HCT116 (cell line): ENCODE data around the gene APOM. TPM values are rescaled to one million over a fixed set of nuclear protein-coding genes. Genes with fewer than 3 reads are reported as not detected.

Experiments
- ATAC-seq: fragments of 200-7000 bp; cut with Tn5 transposase; 2 replicates; pipeline ENCODE4 v1.9.1; 2020; ENCODE audit warnings: mild to moderate bottlenecking, moderate library complexity
- BruUV-seq: library from RNA; stranded (reverse); fragments of 400-500 nt; replicated peaks from 2 replicates; lab custom pipeline; 2021; lab: Mats Ljungman, UMichigan
- CTCF ChIA-PET: fragments of 300-600 bp; sonication (Branson Sonifier 250); formaldehyde crosslinking; loops from one replicate; lab custom pipeline; 2021; ENCODE audit warnings: antibody characterized with exemption; lab: Charles Lee
- POLR2A ChIA-PET: fragments of 300-600, 350-600 bp; sonication (Branson Sonifier 250); formaldehyde crosslinking; loops from one replicate; lab custom pipeline; 2021; ENCODE audit warnings: antibody characterized with exemption; lab: Charles Lee
- RAD21 ChIA-PET, 2 experiments: fragments of 300-600 bp; sonication (Branson Sonifier 250); formaldehyde crosslinking; loops; one replicate each; lab custom pipeline; 2023; ENCODE audit warnings: low total read pairs in 2 of 2; ENCODE audit not compliant: uncharacterized antibody in 2 of 2, unreplicated experiment in 2 of 2, low non-redundant PET in 1 of 2; lab: Charles Lee
- DNase-seq: peaks from one replicate; pipeline ENCODE4 v3.0.0-alpha.2; 2010; ENCODE audit warnings: low read depth, low spot score
- H2AFZ ChIP-seq: fragments of 200-600 bp; shearing (Covaris generic), sonication (generic); 2 replicates; pipeline ENCODE4 v1.6.1; 2017; ENCODE audit warnings: low read depth, mixed run types, mixed read lengths, antibody characterized with exemption, low read length; ENCODE audit not compliant: poor library complexity, severe bottlenecking
- H3K27ac ChIP-seq: 2 replicates; pipeline ENCODE4 v1.5.1; 2012; ENCODE audit warnings: low read depth, low read length
- H3K27me3 ChIP-seq: fragments of 200-600 bp; sonication (generic); 2 replicates; pipeline ENCODE4 v1.6.1; 2016; ENCODE audit warnings: mixed run types, low read length, mixed read lengths; ENCODE audit not compliant: insufficient read depth
- H3K36me3 ChIP-seq, 2 experiments: fragments of 200-500 bp in 1 of 2; fragments of 200-600 bp in 1 of 2; sonication (Bioruptor generic) in 1 of 2; sonication (generic) in 1 of 2; 2 replicates each; pipeline versions ENCODE4 v1.5.1 to v1.6.1; 2014 to 2016; ENCODE audit warnings: low read length in 2 of 2, inconsistent platforms in 1 of 2, mixed read lengths in 1 of 2, mixed run types in 1 of 2; ENCODE audit not compliant: insufficient read depth in 2 of 2, control insufficient read depth in 1 of 2
- H3K4me1 ChIP-seq, 2 experiments: fragments of 200-600 bp in 1 of 2; sonication (generic) in 1 of 2; 2 replicates each; pipeline versions ENCODE4 v1.5.1 to v1.6.1; 2012 to 2017; ENCODE audit warnings: low read length in 2 of 2, inconsistent platforms in 1 of 2, mild to moderate bottlenecking in 1 of 2, mixed read lengths in 1 of 2, mixed run types in 1 of 2, moderate library complexity in 1 of 2; ENCODE audit not compliant: insufficient read depth in 2 of 2, control insufficient read depth in 1 of 2
- H3K4me2 ChIP-seq: fragments of 200-600 bp; sonication (generic); 2 replicates; pipeline ENCODE4 v1.6.1; 2017; ENCODE audit warnings: mixed run types, low read length, mixed read lengths
- H3K4me3 ChIP-seq, 2 experiments: fragments of 200-600 bp in 1 of 2; sonication (generic) in 1 of 2; replicated peaks in 1 of 2; 2 replicates each; pipeline ENCODE4 v1.5.1; 2011 to 2016; ENCODE audit warnings: low read length in 2 of 2, control low read depth in 1 of 2, low read depth in 1 of 2, mild to moderate bottlenecking in 1 of 2, mixed read lengths in 1 of 2, mixed run types in 1 of 2
- H3K79me2 ChIP-seq: fragments of 200-600 bp; sonication (generic); 2 replicates; pipeline ENCODE4 v1.6.1; 2017; ENCODE audit warnings: mild to moderate bottlenecking, mixed run types, low read length, moderate library complexity, mixed read lengths; ENCODE audit not compliant: insufficient read depth
- H3K9ac ChIP-seq: fragments of 200-600 bp; sonication (generic); 2 replicates; pipeline ENCODE4 v1.6.1; 2016; ENCODE audit warnings: low read length, mixed read lengths
- H3K9me2 ChIP-seq: fragments of 200-600 bp; sonication (generic), shearing (Covaris generic); 2 replicates; pipeline ENCODE4 v1.6.1; 2017; ENCODE audit warnings: mixed run types, mild to moderate bottlenecking, moderate library complexity; ENCODE audit not compliant: insufficient read depth
- H3K9me3 ChIP-seq, 2 experiments: fragments of 200-500 bp in 1 of 2; fragments of 200-600 bp in 1 of 2; sonication (Bioruptor generic) in 1 of 2; sonication (generic) in 1 of 2; 2 replicates each; pipeline ENCODE4 v1.6.1; 2014 to 2017; ENCODE audit warnings: low read length in 2 of 2, mixed read lengths in 2 of 2, inconsistent platforms in 1 of 2, low read depth in 1 of 2, mild to moderate bottlenecking in 1 of 2, mixed run types in 1 of 2, moderate library complexity in 1 of 2; ENCODE audit not compliant: control insufficient read depth in 1 of 2, insufficient read depth in 1 of 2
- H4K20me1 ChIP-seq: fragments of 200-600 bp; sonication (generic), shearing (Covaris generic); 2 replicates; pipeline ENCODE4 v1.6.1; 2017; ENCODE audit warnings: mixed run types, mild to moderate bottlenecking, moderate library complexity; ENCODE audit not compliant: insufficient read depth
- CBX3 ChIP-seq: IDR thresholded peaks from 2 replicates; pipeline ENCODE4 v1.6.1; 2012; ENCODE audit warnings: low read depth
- CEBPB ChIP-seq: IDR thresholded peaks from 2 replicates; pipeline ENCODE4 v1.6.1; 2012; ENCODE audit warnings: low read depth
- CTCF ChIP-seq, 3 experiments: fragments of 200-600 bp in 1 of 3; sonication (generic) in 1 of 3; IDR thresholded peaks in 2 of 3; conservative IDR thresholded peaks in 1 of 3; 2 replicates each; pipeline ENCODE4 v1.5.1; 2012 to 2017; ENCODE audit warnings: low read depth in 2 of 3, low read length in 2 of 3, antibody characterized with exemption in 1 of 3, borderline replicate concordance in 1 of 3, control low read depth in 1 of 3, mild to moderate bottlenecking in 1 of 3, mixed read lengths in 1 of 3, mixed run types in 1 of 3, moderate library complexity in 1 of 3; ENCODE audit not compliant: insufficient read depth in 1 of 3
- EGR1 ChIP-seq: IDR thresholded peaks from 2 replicates; pipeline ENCODE4 v1.6.1; 2012; ENCODE audit warnings: low read depth
- ELF1 ChIP-seq: IDR thresholded peaks from 2 replicates; pipeline ENCODE4 v1.6.1; 2012; ENCODE audit warnings: low read depth, borderline replicate concordance
- EZH2 ChIP-seq: fragments of 200-600 bp; sonication (generic); IDR thresholded peaks from 2 replicates; pipeline ENCODE4 v1.6.1; 2017; ENCODE audit warnings: antibody characterized with exemption, mixed run types
- POLR2A ChIP-seq: IDR thresholded peaks from 2 replicates; pipeline ENCODE4 v1.7.0; 2011; ENCODE audit warnings: borderline replicate concordance; ENCODE audit not compliant: insufficient read depth, insufficient read length; ENCODE audit errors: extremely low read depth
- POLR2AphosphoS5 ChIP-seq: IDR thresholded peaks from 2 replicates; pipeline ENCODE4 v1.6.1; 2011; ENCODE audit warnings: mild to moderate bottlenecking, low read depth, low read length, moderate library complexity
- RAD21 ChIP-seq: IDR thresholded peaks from 2 replicates; pipeline ENCODE4 v1.6.1; 2012; ENCODE audit warnings: low read depth, mild to moderate bottlenecking
- SIN3A ChIP-seq: IDR thresholded peaks from 2 replicates; pipeline ENCODE4 v1.6.1; 2012; ENCODE audit warnings: low read depth
- SRF ChIP-seq: IDR thresholded peaks from 2 replicates; pipeline ENCODE4 v1.6.1; 2012; ENCODE audit warnings: low read depth
- TCF7L2 ChIP-seq: IDR thresholded peaks from 2 replicates; pipeline ENCODE4 v1.7.0; 2011; ENCODE audit warnings: borderline replicate concordance, inconsistent platforms; ENCODE audit not compliant: insufficient read depth, insufficient read length; ENCODE audit errors: extremely low read depth
- YY1 ChIP-seq: IDR thresholded peaks from 2 replicates; pipeline ENCODE4 v1.6.1; 2011; ENCODE audit warnings: low read length, low read depth, moderate library complexity, mild to moderate bottlenecking; ENCODE audit not compliant: insufficient replicate concordance; ENCODE audit errors: extremely low read depth
- ZFX ChIP-seq: fragments of 450-650 bp; IDR thresholded peaks from 2 replicates; pipeline ENCODE4 v1.6.1; 2017
- intact Hi-C: fragments of 100-400 bp; cut with micrococcal nuclease; formaldehyde crosslinking; loops from 2 replicates; pipeline ENCODE4 v1.10.0; 2022
- total RNA-seq: library from RNA; stranded (reverse); gene quantifications from one replicate; pipeline ENCODE4 v1.2.1, GENCODE V29; 2021; ENCODE audit not compliant: unreplicated experiment
- TF ChIP-seq, protein P1 (sequence below): IDR thresholded peaks from 2 replicates; pipeline ENCODE4 v1.6.1; 2012

The APOM gene
- total RNA-seq, 1 experiment from 2014 or later: 2.2 TPM

DNA sequence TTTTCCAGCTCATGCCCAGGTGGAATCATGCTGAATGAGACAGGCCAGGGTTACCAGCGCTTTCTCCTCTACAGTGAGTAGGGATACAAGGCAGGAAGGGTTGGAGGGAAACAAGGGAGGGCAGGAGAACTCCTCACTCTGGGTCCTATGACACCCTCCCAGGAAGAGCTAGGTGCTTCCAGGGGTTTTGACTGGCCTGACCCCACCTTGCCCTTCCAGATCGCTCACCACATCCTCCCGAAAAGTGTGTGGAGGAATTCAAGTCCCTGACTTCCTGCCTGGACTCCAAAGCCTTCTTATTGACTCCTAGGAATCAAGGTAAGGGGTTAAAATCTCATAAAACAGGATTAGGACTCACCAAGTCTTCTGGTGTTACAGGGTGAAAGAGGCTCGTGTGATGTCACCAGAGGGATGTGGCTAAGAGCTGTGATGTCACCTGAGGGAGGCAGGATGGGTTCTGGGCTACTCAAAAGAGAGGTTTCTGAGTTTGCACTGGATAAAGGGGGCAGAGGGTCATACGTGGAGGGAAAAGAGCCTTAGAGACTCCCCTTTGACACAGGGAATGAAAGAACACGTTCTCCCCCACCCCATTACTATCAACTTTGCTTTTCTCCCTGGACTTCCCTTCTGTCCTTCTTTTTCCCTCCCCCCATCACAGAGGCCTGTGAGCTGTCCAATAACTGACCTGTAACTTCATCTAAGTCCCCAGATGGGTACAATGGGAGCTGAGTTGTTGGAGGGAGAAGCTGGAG, 1.9 kb downstream of the APOM start:
- BruUV-seq: no TSS peak
- ATAC-seq (no peak), DNase-seq (no peak)
- Histone ChIP-seq H3K36me3 (peaks cover 1 to 6% of the 10 kb centered on the region in 2 experiments; a peak in 3 of 4 replicates), H3K4me1 (peaks cover 11 to 41% of the 10 kb centered on the region in 2 experiments; a peak in 3 of 4 replicates), H3K9me3 (no peaks in the 10 kb centered on the region), H3K9ac (no peak overlapping the region), H3K79me2 (peaks cover 31% of the 10 kb centered on the region), H4K20me1 (no peaks in the 10 kb centered on the region), H3K4me3 (no peak overlapping the region), H3K27me3 (no peaks in the 10 kb centered on the region), H3K27ac (no peak overlapping the region), H2AFZ (no peak overlapping the region), H3K9me2 (no peaks in the 10 kb centered on the region), H3K4me2 (no peak overlapping the region)
- intact Hi-C loops: no loop called here
- ChIA-PET CTCF (no interaction called here), POLR2A (interaction anchor here (0.9 kb wide), 1 partner anchor 240 kb away, joined by 3 read pairs; the partner anchor contains the start of gene EHMT2), RAD21 (no interaction called here)
- no peak for TF ChIP-seq POLR2A
- no peak for TF ChIP-seq ELF1
- TF ChIP-seq CBX3: no peak
- no peak for TF ChIP-seq TCF7L2

DNA sequence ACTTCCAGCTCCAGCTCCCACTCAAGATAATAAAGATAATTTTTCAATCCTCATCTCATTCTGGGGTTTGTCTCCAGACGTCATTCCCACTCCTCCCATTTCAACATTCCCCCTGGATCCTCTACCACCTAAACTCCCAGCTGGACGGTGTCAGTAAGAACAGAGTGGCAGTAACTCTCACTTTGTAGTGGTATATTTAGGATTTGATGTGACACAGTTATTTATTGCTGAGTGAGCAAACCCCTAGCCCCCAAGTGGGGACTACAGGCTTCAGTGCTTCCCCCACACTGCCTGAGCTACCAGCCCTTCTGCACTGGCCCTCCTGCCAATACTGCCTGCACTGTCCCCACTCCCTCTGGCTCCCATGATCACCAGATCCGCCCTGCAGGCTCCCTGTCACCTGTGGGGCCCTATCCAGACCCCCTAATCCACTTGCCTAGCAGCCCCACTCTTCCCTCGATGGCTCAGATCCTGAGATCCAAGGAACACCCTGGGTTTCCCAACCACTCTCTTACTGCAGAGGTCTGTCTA, 2.5 kb downstream of the APOM start:
- no TSS peak for BruUV-seq
- no peak overlapping the region for H3K4me3 ChIP-seq
- no peaks in the 10 kb centered on the region for H4K20me1 ChIP-seq
- H3K9me2 ChIP-seq: no peaks in the 10 kb centered on the region
- no peak overlapping the region for H3K4me2 ChIP-seq
- H3K9me3 ChIP-seq: no peaks in the 10 kb centered on the region
- peaks cover 2 to 6% of the 10 kb centered on the region in 2 experiments; a peak in 3 of 4 replicates for H3K36me3 ChIP-seq
- no peak overlapping the region for H3K9ac ChIP-seq
- H3K27ac ChIP-seq: no peak overlapping the region
- DNase-seq (no peak), ATAC-seq (no peak)
- peaks cover 31% of the 10 kb centered on the region for H3K79me2 ChIP-seq
- RAD21 ChIA-PET: no interaction called here
- CTCF ChIA-PET: no interaction called here
- intact Hi-C loops: no loop called here
- POLR2A ChIA-PET: interaction anchor here (1.2 kb wide), 1 partner anchor 82 kb away, joined by 3 read pairs; the partner anchor contains the start of gene MSH5
- peaks cover 11 to 41% of the 10 kb centered on the region in 2 experiments; a peak in 3 of 4 replicates for H3K4me1 ChIP-seq
- no peaks in the 10 kb centered on the region for H3K27me3 ChIP-seq
- no peak overlapping the region for H2AFZ ChIP-seq
- no peak for TF ChIP-seq ZFX
- no peak for TF ChIP-seq CEBPB
- no peak for TF ChIP-seq EZH2
- no peak for TF ChIP-seq POLR2A
- no peak for TF ChIP-seq RAD21
- TF ChIP-seq, protein P1, sequence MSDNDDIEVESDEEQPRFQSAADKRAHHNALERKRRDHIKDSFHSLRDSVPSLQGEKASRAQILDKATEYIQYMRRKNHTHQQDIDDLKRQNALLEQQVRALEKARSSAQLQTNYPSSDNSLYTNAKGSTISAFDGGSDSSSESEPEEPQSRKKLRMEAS: no peak
- TF ChIP-seq SIN3A: no peak
- no peak for TF ChIP-seq EGR1
- no peak for TF ChIP-seq YY1
- no peak for TF ChIP-seq CTCF (IDR thresholded peaks at IDR 0.05 in 2 of 3, conservative IDR thresholded peaks at IDR 0.05 in 1 of 3; ENCODE audit: borderline replicate concordance in 1 of 3, insufficient read depth in 1 of 3, low read depth in 2 of 3, low read length in 2 of 3)
- no peak for TF ChIP-seq CBX3
- TF ChIP-seq POLR2AphosphoS5: no peak
- no peak for TF ChIP-seq SRF
